SU-DHL-6 (cell line): ENCODE results near the gene NR0B1.

Experiments used
- H2AFZ ChIP-seq: fragments of 200-600 bp; sonication (generic); 2 replicates; pipeline ENCODE4 v1.6.1; 2014; ENCODE audit warnings: low read depth, mild to moderate bottlenecking, moderate library complexity, mixed read lengths, antibody characterized with exemption, low read length; ENCODE audit not compliant: severe bottlenecking
- H3F3A ChIP-seq: fragments of 200-600 bp; shearing (Covaris generic); 2 replicates; pipeline ENCODE4 v1.6.0; 2016; ENCODE audit warnings: antibody characterized with exemption, mild to moderate bottlenecking; ENCODE audit not compliant: insufficient read depth
- H3K27ac ChIP-seq: fragments of 200-600 bp; sonication (generic); 2 replicates; pipeline ENCODE4 v1.5.1; 2016; ENCODE audit warnings: low read depth, mild to moderate bottlenecking, low read length, moderate library complexity, mixed read lengths
- H3K27me3 ChIP-seq: fragments of 200-600 bp; sonication (generic), shearing (Covaris generic); 2 replicates; pipeline ENCODE4 v1.6.0; 2014; ENCODE audit warnings: mild to moderate bottlenecking, low read length
- H3K36me3 ChIP-seq: fragments of 200-600 bp; sonication (generic); 2 replicates; pipeline ENCODE4 v1.6.1; 2014; ENCODE audit warnings: mild to moderate bottlenecking, low read length, mixed read lengths
- H3K4me2 ChIP-seq: fragments of 300-600, 200-600 bp; shearing (Covaris generic), sonication (generic); 2 replicates; pipeline ENCODE4 v1.6.0; 2014; ENCODE audit warnings: low read length, low read depth, mild to moderate bottlenecking; ENCODE audit not compliant: poor library complexity, severe bottlenecking
- H3K4me3 ChIP-seq: fragments of 200-600 bp; sonication (generic); 2 replicates; pipeline ENCODE4 v1.5.1; 2014; ENCODE audit warnings: antibody characterized with exemption, low read length, mild to moderate bottlenecking, mixed read lengths; ENCODE audit not compliant: insufficient read depth, poor library complexity, severe bottlenecking
- H3K79me2 ChIP-seq: fragments of 200-600 bp; sonication (generic); 2 replicates; pipeline ENCODE4 v1.6.1; 2014; ENCODE audit warnings: mild to moderate bottlenecking, low read length, moderate library complexity; ENCODE audit not compliant: insufficient read depth
- H3K9ac ChIP-seq: fragments of 200-600 bp; sonication (generic); 2 replicates; pipeline ENCODE4 v1.7.0; 2014; ENCODE audit warnings: mild to moderate bottlenecking, low read length
- H3K9me2 ChIP-seq: fragments of 200-600 bp; sonication (generic); replicated peaks from 2 replicates; pipeline ENCODE4 v1.6.1; 2014; ENCODE audit warnings: low read length; ENCODE audit not compliant: insufficient read depth
- H3K9me3 ChIP-seq: fragments of 200-600 bp; sonication (generic); 2 replicates; pipeline ENCODE4 v1.6.1; 2014; ENCODE audit warnings: low read length, mixed read lengths; ENCODE audit not compliant: insufficient read depth
- H4K20me1 ChIP-seq: fragments of 200-600 bp; sonication (generic); 2 replicates; pipeline ENCODE4 v1.6.1; 2014; ENCODE audit warnings: low read depth, mild to moderate bottlenecking, antibody characterized with exemption, low read length, moderate library complexity, mixed read lengths
- CTCF ChIP-seq: fragments of 200-600 bp; sonication (generic); IDR thresholded peaks from one replicate; pipeline ENCODE4 v1.5.1; 2017; ENCODE audit warnings: antibody characterized with exemption, mild to moderate bottlenecking, low read length, moderate library complexity; ENCODE audit not compliant: insufficient read depth, poor library complexity, severe bottlenecking
- EZH2phosphoT487 ChIP-seq: fragments of 200-600 bp; sonication (generic), shearing (Covaris generic); conservative IDR thresholded peaks from 2 replicates; pipeline ENCODE4 v1.6.1; 2018; ENCODE audit warnings: mild to moderate bottlenecking, antibody characterized with exemption, low read length, moderate library complexity, mixed read lengths

NR0B1 gene

GRCh38 chrX:30312858-30313257 lies 3.7 kb upstream of the NR0B1 start:
- no peak overlapping the region for H3K27ac ChIP-seq
- no peak overlapping the region for H3K4me2 ChIP-seq
- TF ChIP-seq CTCF: no peak
- no peak for TF ChIP-seq EZH2phosphoT487
- H3K36me3 ChIP-seq: no peaks in the 10 kb centered on the region
- no peaks in the 10 kb centered on the region for H3K9me2 ChIP-seq
- H3K27me3 ChIP-seq: no peaks in the 10 kb centered on the region
- H3F3A ChIP-seq: no peaks in the 10 kb centered on the region
- H3K9me3 ChIP-seq: no peaks in the 10 kb centered on the region
- no peak overlapping the region for H2AFZ ChIP-seq
- no peak overlapping the region for H3K9ac ChIP-seq
- H3K79me2 ChIP-seq: no peaks in the 10 kb centered on the region
- H3K4me3 ChIP-seq: no peak overlapping the region
- no peaks in the 10 kb centered on the region for H4K20me1 ChIP-seq

- H3K4me3 ChIP-seq: no peak overlapping the region
- H4K20me1 ChIP-seq: no peaks in the 10 kb centered on the region
- H3K9me2 ChIP-seq: no peaks in the 10 kb centered on the region
- no peak overlapping the region for H3K27ac ChIP-seq
- H3K27me3 ChIP-seq: no peaks in the 10 kb centered on the region
- H3K9me3 ChIP-seq: no peaks in the 10 kb centered on the region
- no peaks in the 10 kb centered on the region for H3K36me3 ChIP-seq
- H3F3A ChIP-seq: no peaks in the 10 kb centered on the region
- H3K9ac ChIP-seq: no peak overlapping the region
- H2AFZ ChIP-seq: no peak overlapping the region
- H3K79me2 ChIP-seq: no peaks in the 10 kb centered on the region
- H3K4me2 ChIP-seq: no peak overlapping the region
- no peak for TF ChIP-seq CTCF
- TF ChIP-seq EZH2phosphoT487: no peak
These were observed 1.4 kb upstream of the NR0B1 start for GRCh38 chrX:30310429-30311206.

- H3K9me3 ChIP-seq: no peaks in the 10 kb centered on the region
- H3K9me2 ChIP-seq: no peaks in the 10 kb centered on the region
- H3K4me2 ChIP-seq: no peak overlapping the region
- no peak overlapping the region for H3K9ac ChIP-seq
- H3K36me3 ChIP-seq: no peaks in the 10 kb centered on the region
- no peak overlapping the region for H2AFZ ChIP-seq
- no peaks in the 10 kb centered on the region for H3K79me2 ChIP-seq
- H3K4me3 ChIP-seq: no peak overlapping the region
- H4K20me1 ChIP-seq: no peaks in the 10 kb centered on the region
- H3F3A ChIP-seq: no peaks in the 10 kb centered on the region
- no peak overlapping the region for H3K27ac ChIP-seq
- H3K27me3 ChIP-seq: no peaks in the 10 kb centered on the region
- TF ChIP-seq EZH2phosphoT487 (no peak), CTCF (no peak)
These were observed 689 bp downstream of the NR0B1 start for GRCh38 chrX:30308263-30309138.
